Ishikawa (cell line): Measurements from ENCODE around the gene HRH4.

Experiments used
- CEBPB ChIP-seq: IDR thresholded peaks from 2 replicates; pipeline ENCODE4 v1.6.1; 2012
- EGR1 ChIP-seq: IDR thresholded peaks from 2 replicates; pipeline ENCODE4 v1.6.1; 2012
- EP300 ChIP-seq: IDR thresholded peaks from 2 replicates; pipeline ENCODE4 v1.6.1; 2012; ENCODE audit warnings: borderline replicate concordance
- FOXM1 ChIP-seq: IDR thresholded peaks from 2 replicates; pipeline ENCODE4 v1.6.1; 2012; ENCODE audit warnings: low read depth, borderline replicate concordance
- MAX ChIP-seq: IDR thresholded peaks from 2 replicates; pipeline ENCODE4 v1.6.1; 2012
- NFIC ChIP-seq: IDR thresholded peaks from 2 replicates; pipeline ENCODE4 v1.6.1; 2012
- RAD21 ChIP-seq: IDR thresholded peaks from 2 replicates; pipeline ENCODE4 v1.6.1; 2012; ENCODE audit warnings: low read depth
- REST ChIP-seq: IDR thresholded peaks from 2 replicates; pipeline ENCODE4 v1.6.1; 2012; ENCODE audit warnings: low read depth, mild to moderate bottlenecking
- TAF1 ChIP-seq: IDR thresholded peaks from 2 replicates; pipeline ENCODE4 v1.6.1; 2012; ENCODE audit warnings: low read depth, mild to moderate bottlenecking
- TEAD4 ChIP-seq: IDR thresholded peaks from 2 replicates; pipeline ENCODE4 v1.6.1; 2012
- USF1 ChIP-seq: IDR thresholded peaks from 2 replicates; pipeline ENCODE4 v1.6.1; 2012
- YY1 ChIP-seq: IDR thresholded peaks from 2 replicates; pipeline ENCODE4 v1.6.1; 2012; ENCODE audit warnings: low read depth
- ZBTB7A ChIP-seq: IDR thresholded peaks from 2 replicates; pipeline ENCODE4 v1.6.1; 2012; ENCODE audit warnings: low read depth

The HRH4 gene

GRCh38 chr18:24517554-24517953 is 57.1 kb downstream of the HRH4 start:
- TF ChIP-seq MAX, result no peak
- no peak for TF ChIP-seq CEBPB
- TF ChIP-seq TEAD4, result no peak
- no peak for TF ChIP-seq YY1
- no peak for TF ChIP-seq ZBTB7A
- TF ChIP-seq USF1, result no peak
- TF ChIP-seq EP300, result no peak
- no peak for TF ChIP-seq EGR1
- no peak for TF ChIP-seq RAD21
- no peak for TF ChIP-seq TAF1

GRCh38 chr18:24518596-24518995 is 58.2 kb downstream of the HRH4 start:
- no peak for TF ChIP-seq YY1
- no peak for TF ChIP-seq EGR1
- no peak for TF ChIP-seq ZBTB7A
- TF ChIP-seq FOXM1, result no peak
- no peak for TF ChIP-seq NFIC
- no peak for TF ChIP-seq CEBPB
- no peak for TF ChIP-seq REST
